B cell (primary cell): ENCODE data around the gene PPP4R4. TPM values are rescaled to one million over a fixed set of nuclear protein-coding genes. Genes with fewer than 3 reads are reported as not detected.

Experiments
- ATAC-seq: fragments of 200-7000 bp; cut with Tn5 transposase; one replicate; pipeline ENCODE4 v1.10.0; 2021; ENCODE audit warnings: low read depth, mild to moderate bottlenecking, moderate number of reproducible peaks, moderate library complexity
- CTCF ChIA-PET: fragments of 350-600 bp; sonication (Branson Sonifier 250); formaldehyde crosslinking; loops from one replicate; lab custom pipeline; 2021; ENCODE audit warnings: antibody characterized with exemption, inconsistent platforms; lab: Charles Lee
- POLR2A ChIA-PET: fragments of 350-600 bp; sonication (Branson Sonifier 250); formaldehyde crosslinking; loops from one replicate; lab custom pipeline; 2021; ENCODE audit warnings: antibody characterized with exemption; lab: Charles Lee
- DNase-seq: peaks from one replicate; pipeline ENCODE4 v3.0.0; 2013
- H2AFZ ChIP-seq: 2 replicates; pipeline ENCODE4 v1.6.1; 2012; ENCODE audit warnings: mild to moderate bottlenecking, low read depth, low read length; ENCODE audit not compliant: insufficient read depth, poor library complexity, severe bottlenecking
- H3K27ac ChIP-seq, 2 donors: 1 replicate in 1 of 2; 2 replicates in 1 of 2; pipeline ENCODE4 v1.5.1; 2012 to 2013; ENCODE audit warnings: low read length in 2 of 2, mild to moderate bottlenecking in 2 of 2, moderate library complexity in 1 of 2
- H3K27me3 ChIP-seq, 4 experiments: fragments of 200-600 bp in 1 of 4; sonication (generic) in 1 of 4; replicated peaks in 1 of 4; 1 replicate in 2 of 4; 2 replicates in 2 of 4; pipeline versions ENCODE4 v1.6.1 to v1.7.0; 2013 to 2016; ENCODE audit warnings: low read length in 3 of 4, mild to moderate bottlenecking in 2 of 4, mixed read lengths in 1 of 4, moderate library complexity in 1 of 4; ENCODE audit not compliant: insufficient read depth in 4 of 4, control insufficient read depth in 3 of 4; ENCODE audit errors: control extremely low read depth in 1 of 4
- H3K36me3 ChIP-seq, 2 experiments: replicated peaks in 1 of 2; 1 replicate in 1 of 2; 2 replicates in 1 of 2; pipeline versions ENCODE4 v1.6.1 to v1.7.1; 2013; ENCODE audit warnings: low read length in 1 of 2; ENCODE audit not compliant: insufficient read depth in 2 of 2, control insufficient read depth in 1 of 2; ENCODE audit errors: control extremely low read depth in 1 of 2, extremely low read depth in 1 of 2
- H3K4me1 ChIP-seq, 2 donors: fragments of 200-600 bp in 1 of 2; sonication (generic) in 1 of 2; 1 replicate in 1 of 2; 2 replicates in 1 of 2; pipeline versions ENCODE4 v1.5.1 to v1.6.1; 2013 to 2017; ENCODE audit warnings: low read length in 2 of 2; ENCODE audit not compliant: control insufficient read depth in 2 of 2, insufficient read depth in 2 of 2
- H3K4me2 ChIP-seq: replicated peaks from 2 replicates; pipeline ENCODE3; 2012; ENCODE audit warnings: mild to moderate bottlenecking, low read depth, low read length; ENCODE audit not compliant: poor library complexity, severe bottlenecking
- H3K4me3 ChIP-seq, 5 experiments: fragments of 200-600 bp in 1 of 5; sonication (generic) in 1 of 5; 1 replicate in 3 of 5; 2 replicates in 2 of 5; pipeline versions ENCODE4 v1.5.1 to v1.7.0; 2011 to 2016; ENCODE audit warnings: low read length in 4 of 5, mild to moderate bottlenecking in 4 of 5, low read depth in 2 of 5, control low read depth in 1 of 5, moderate library complexity in 1 of 5; ENCODE audit not compliant: insufficient read depth in 1 of 5; ENCODE audit errors: control extremely low read depth in 1 of 5, extremely low read depth in 1 of 5
- H3K79me2 ChIP-seq: fragments of 200-600 bp; sonication (generic); one replicate; pipeline ENCODE4 v1.6.0; 2016; ENCODE audit warnings: low read length; ENCODE audit not compliant: control insufficient read depth, insufficient read depth
- H3K9ac ChIP-seq: fragments of 200-600 bp; sonication (generic); 2 replicates; pipeline ENCODE4 v1.6.1; 2017; ENCODE audit warnings: mild to moderate bottlenecking, low read length, moderate library complexity
- H3K9me3 ChIP-seq, 3 donors: one replicate each; pipeline versions ENCODE4 v1.6.1 to v1.7.1; 2013; ENCODE audit warnings: low read length in 2 of 3; ENCODE audit not compliant: control insufficient read depth in 2 of 3, insufficient read depth in 1 of 3; ENCODE audit errors: control extremely low read depth in 1 of 3
- H4K20me1 ChIP-seq: 2 replicates; pipeline ENCODE4 v1.6.0; 2012; ENCODE audit warnings: mild to moderate bottlenecking, low read length; ENCODE audit not compliant: insufficient read depth, control insufficient read depth, poor library complexity, severe bottlenecking
- H3K27ac Mint-ChIP-seq: one replicate; pipeline ENCODE4 v1.8.0; 2021; ENCODE audit warnings: mixed read lengths
- H3K27me3 Mint-ChIP-seq: one replicate; pipeline ENCODE4 v1.8.0; 2021; ENCODE audit warnings: mixed read lengths
- H3K4me1 Mint-ChIP-seq: one replicate; pipeline ENCODE4 v1.8.0; 2021; ENCODE audit warnings: mixed read lengths
- H3K4me3 Mint-ChIP-seq: one replicate; pipeline ENCODE4 v1.8.0; 2021; ENCODE audit warnings: mixed read lengths
- H3K9me3 Mint-ChIP-seq: one replicate; pipeline ENCODE4 v1.8.0; 2022; ENCODE audit warnings: mixed read lengths; ENCODE audit not compliant: insufficient read depth
- EZH2 ChIP-seq: IDR thresholded peaks from 2 replicates; pipeline ENCODE4 v1.6.1; 2012; ENCODE audit warnings: borderline replicate concordance, low read depth, mild to moderate bottlenecking, moderate library complexity, low read length; ENCODE audit not compliant: insufficient read depth, poor library complexity, severe bottlenecking
- WGBS: methylation state at CpG from one replicate; pipeline ENCODE4 v1.1.5; 2013; ENCODE audit warnings: missing lambda C conversion rate; ENCODE audit not compliant: insufficient coverage; 5-methylcytosine and 5-hydroxymethylcytosine counted together
- intact Hi-C: fragments of 100-400 bp; cut with micrococcal nuclease; formaldehyde crosslinking; loops from one replicate; pipeline ENCODE4 v1.10.0; 2022
- polyA plus RNA-seq: library from polyadenylated mRNA; depleted of rRNA; stranded (reverse); fragments of >200 nt; gene quantifications from 2 replicates; pipeline ENCODE4 v1.2.3, GENCODE V29; 2012
- total RNA-seq, 2 donors: library from RNA; stranded (reverse); fragments of 120-200 nt in 1 of 2; gene quantifications; 1 replicate in 1 of 2; 2 replicates in 1 of 2; pipeline versions ENCODE4 v1.2.3 to v1.2.4, GENCODE V29; 2013 to 2022
- TF ChIP-seq, protein P1 (sequence below): fragments of 200-600 bp; IDR thresholded peaks from one replicate; pipeline ENCODE4 v1.8.0; 2022; ENCODE audit warnings: antibody characterized with exemption, mild to moderate bottlenecking

The PPP4R4 gene
- total and polyA plus RNA-seq, 2 donors (not counting 1 experiment from before 2014, with no cell fraction given), result not detected

DNA sequence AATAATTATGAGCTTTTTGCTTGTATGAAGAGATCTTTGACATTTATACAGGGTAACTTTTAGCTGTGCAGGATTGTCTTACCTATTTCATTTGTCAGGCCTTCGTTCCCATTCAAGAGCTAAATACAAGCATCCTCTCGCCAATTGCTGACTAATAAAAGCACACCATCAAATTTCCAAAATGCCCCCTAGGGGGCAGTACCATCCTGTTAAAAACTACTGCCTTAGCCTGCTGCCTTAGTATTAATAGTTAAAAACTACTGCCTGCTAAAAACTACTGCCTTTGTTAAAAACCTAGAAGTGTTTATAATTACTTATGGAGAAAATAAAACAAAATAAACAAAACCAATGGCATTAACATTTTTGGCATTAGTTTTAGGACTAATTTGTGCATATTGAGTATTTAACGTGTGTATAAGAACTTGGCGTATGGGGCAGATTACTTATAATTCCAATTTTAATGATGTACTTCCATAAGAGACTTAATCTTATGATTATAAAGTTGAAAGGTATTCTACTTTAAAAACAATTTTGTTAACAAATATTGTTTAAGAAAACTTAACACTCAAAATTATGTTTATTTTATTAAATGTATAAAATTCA is 41.7 kb upstream of the PPP4R4 start:
- intact Hi-C loops, result loop anchor here (1.0 to 10.0 kb wide), 5 partner anchors 48 to 1178 kb away; no protein-coding TSS in a partner anchor
- no peak overlapping the region for H3K9ac ChIP-seq
- TF ChIP-seq, protein P1, sequence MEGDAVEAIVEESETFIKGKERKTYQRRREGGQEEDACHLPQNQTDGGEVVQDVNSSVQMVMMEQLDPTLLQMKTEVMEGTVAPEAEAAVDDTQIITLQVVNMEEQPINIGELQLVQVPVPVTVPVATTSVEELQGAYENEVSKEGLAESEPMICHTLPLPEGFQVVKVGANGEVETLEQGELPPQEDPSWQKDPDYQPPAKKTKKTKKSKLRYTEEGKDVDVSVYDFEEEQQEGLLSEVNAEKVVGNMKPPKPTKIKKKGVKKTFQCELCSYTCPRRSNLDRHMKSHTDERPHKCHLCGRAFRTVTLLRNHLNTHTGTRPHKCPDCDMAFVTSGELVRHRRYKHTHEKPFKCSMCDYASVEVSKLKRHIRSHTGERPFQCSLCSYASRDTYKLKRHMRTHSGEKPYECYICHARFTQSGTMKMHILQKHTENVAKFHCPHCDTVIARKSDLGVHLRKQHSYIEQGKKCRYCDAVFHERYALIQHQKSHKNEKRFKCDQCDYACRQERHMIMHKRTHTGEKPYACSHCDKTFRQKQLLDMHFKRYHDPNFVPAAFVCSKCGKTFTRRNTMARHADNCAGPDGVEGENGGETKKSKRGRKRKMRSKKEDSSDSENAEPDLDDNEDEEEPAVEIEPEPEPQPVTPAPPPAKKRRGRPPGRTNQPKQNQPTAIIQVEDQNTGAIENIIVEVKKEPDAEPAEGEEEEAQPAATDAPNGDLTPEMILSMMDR, result peak; percentile 94
- TF ChIP-seq EZH2, result no peak
- peaks cover 0 to 10% (median 1%) of the 10 kb centered on the region in 4 experiments for H3K27me3 ChIP-seq
- H3K36me3 ChIP-seq, result no peaks in the 10 kb centered on the region
- H3K79me2 ChIP-seq, result no peaks in the 10 kb centered on the region
- CTCF ChIA-PET, result interaction anchor here (0.6 to 4.0 kb wide), 22 partner anchors 10 to 1027 kb away, joined by 3 to 39 read pairs (median 4); partner anchors contain the start of genes CCDC197, DDX24 and IFI27L1
- 0% methylated on average over 2 of the region's 4 CpGs for WGBS
- H2AFZ ChIP-seq, result no peak overlapping the region
- POLR2A ChIA-PET, result no interaction called here
- H3K9me3 ChIP-seq, result peaks cover 2 to 4% (median 3%) of the 10 kb centered on the region in 3 donors
- peak; percentile 71 for DNase-seq
- H3K4me1 ChIP-seq, result peaks cover 12 to 21% of the 10 kb centered on the region in 2 donors
- Mint-ChIP-seq H3K4me3 (peak overlapping the region; percentile 2), H3K4me1 (peaks cover 17% of the 10 kb centered on the region), H3K27ac (no peak overlapping the region), H3K27me3 (peaks cover 23% of the 10 kb centered on the region), H3K9me3 (no peaks in the 10 kb centered on the region)
- H3K4me2 ChIP-seq, result no peak overlapping the region
- H4K20me1 ChIP-seq, result no peaks in the 10 kb centered on the region
- no peak overlapping the region for H3K27ac ChIP-seq
- ATAC-seq, result no peak
- no peak overlapping the region for H3K4me3 ChIP-seq

DNA sequence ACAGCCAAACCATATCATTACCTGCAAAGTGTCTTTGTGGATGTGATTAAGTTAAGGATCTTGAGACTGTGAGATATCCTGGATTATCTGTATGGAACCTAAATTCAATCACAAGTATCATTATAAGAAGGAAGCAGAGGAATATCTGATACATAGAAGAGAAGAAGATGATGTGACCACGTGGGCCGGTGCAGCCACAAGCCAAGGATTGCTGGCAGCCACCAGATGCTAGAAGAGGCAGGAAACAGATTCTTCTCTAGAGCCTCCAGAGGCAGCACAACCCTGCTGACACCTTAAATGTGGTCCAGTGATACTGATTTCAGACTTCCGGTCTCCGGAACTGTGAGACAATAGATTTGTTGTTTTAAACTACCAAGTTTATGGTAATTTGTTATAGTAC is 38.6 kb upstream of the PPP4R4 start:
- Histone ChIP-seq H3K4me2 (no peak overlapping the region), H4K20me1 (no peaks in the 10 kb centered on the region), H3K79me2 (no peaks in the 10 kb centered on the region), H3K9me3 (peaks cover 2 to 4% (median 3%) of the 10 kb centered on the region in 3 donors), H3K36me3 (no peaks in the 10 kb centered on the region), H3K27ac (no peak overlapping the region), H2AFZ (no peak overlapping the region), H3K4me1 (peaks cover 0 to 3% of the 10 kb centered on the region in 2 donors), H3K9ac (no peak overlapping the region), H3K4me3 (no peak overlapping the region), H3K27me3 (peaks cover 0 to 11% (median 1%) of the 10 kb centered on the region in 4 experiments)
- TF ChIP-seq, protein P1, result no peak
- ChIA-PET CTCF (interaction anchor here (2.1 to 9.4 kb wide), 2 partner anchors 45 to 100 kb away, joined by 30 to 195 read pairs; no protein-coding TSS in a partner anchor), POLR2A (no interaction called here)
- Mint-ChIP-seq H3K27ac (no peak overlapping the region), H3K4me1 (peaks cover 2% of the 10 kb centered on the region), H3K4me3 (no peak overlapping the region), H3K27me3 (peaks cover 27% of the 10 kb centered on the region), H3K9me3 (no peaks in the 10 kb centered on the region)
- ATAC-seq (no peak), DNase-seq (no peak)
- intact Hi-C loops, result loop anchor here (10.0 kb wide), 1 partner anchor 1181 kb away; no protein-coding TSS in a partner anchor
- WGBS, result 75% methylated on average over 2 of the region's 4 CpGs
